ENCODE measurements around the gene RUVBL2. TPM values are rescaled to one million over a fixed set of nuclear protein-coding genes. Genes with fewer than 3 reads are reported as not detected.

The RUVBL2 gene
- total RNA-seq, 2 donors from 2014 or later = 47.9 to 56.7 TPM

DNA sequence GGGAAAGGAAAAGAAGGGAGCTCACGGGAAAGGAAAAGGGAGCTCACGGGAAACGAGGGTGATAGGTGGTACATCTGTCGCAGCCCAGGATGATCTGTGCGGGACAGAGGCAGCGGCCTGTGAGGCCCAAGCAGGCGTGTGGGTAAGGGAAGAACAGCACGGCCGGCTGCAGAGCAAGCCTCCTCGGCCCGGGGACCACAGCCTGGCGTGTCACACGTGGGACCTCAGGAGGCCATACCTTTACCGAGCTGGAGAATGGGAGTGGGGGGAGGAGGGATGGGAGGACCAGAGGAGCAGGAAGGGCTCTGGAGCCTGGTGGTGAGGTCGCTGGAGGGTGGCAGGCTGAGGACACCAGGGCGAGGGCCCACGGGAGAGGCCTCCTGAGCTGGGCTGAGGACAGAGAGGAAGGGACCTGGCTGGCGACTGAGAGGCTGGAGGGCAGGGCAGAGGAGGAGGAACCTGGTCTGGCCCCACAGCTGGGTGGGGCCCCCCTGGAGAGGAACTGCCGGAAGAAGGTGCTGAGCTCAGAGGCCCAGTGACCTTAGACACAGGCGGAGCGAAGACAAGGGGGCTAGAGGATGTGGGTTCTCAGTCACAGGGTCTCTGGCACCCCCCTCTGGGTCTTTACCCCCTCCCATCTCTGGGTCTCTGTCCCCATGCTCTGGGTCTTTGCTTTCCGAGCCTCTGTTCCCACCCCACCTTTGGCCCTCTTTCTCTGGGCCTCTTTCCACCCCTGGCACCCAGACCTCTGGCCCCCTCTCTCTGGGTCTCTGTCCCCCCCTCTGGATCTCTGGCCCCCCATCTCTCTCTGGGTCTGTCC lies 31.4 kb upstream of the RUVBL2 start:
- intact Hi-C loops (cut with DNase I, micrococcal nuclease) = loop anchor here in 1 of 2 donors (10.0 kb wide), 1 partner anchor 87 kb away; the partner anchor contains the start of gene PPP1R15A
- peak; percentile 65 for ATAC-seq
- DNase-seq = peak; percentile 87 to 93

DNA sequence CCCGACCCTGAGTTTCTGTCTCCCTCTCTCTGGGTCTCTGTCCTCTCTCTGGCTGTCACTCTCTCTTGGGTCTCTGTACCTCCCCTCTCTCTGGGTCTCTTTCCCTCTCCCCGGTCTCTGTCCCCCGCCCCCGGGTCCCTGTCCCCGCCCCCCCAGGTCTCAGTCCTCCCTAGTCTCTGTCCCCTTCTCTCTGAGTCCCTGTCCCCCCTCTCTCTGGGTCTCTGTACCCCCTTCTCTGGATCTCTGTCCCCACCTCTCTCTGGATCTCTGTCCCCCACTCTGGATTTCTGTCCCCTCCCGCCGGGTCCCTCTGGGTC lies 30.9 kb upstream of the RUVBL2 start:
- no peak for ATAC-seq
- DNase-seq = no peak
- intact Hi-C loops (cut with DNase I, micrococcal nuclease) = loop anchor here in 1 of 2 donors (10.0 kb wide), 1 partner anchor 88 kb away; the partner anchor contains the start of gene PPP1R15A

DNA sequence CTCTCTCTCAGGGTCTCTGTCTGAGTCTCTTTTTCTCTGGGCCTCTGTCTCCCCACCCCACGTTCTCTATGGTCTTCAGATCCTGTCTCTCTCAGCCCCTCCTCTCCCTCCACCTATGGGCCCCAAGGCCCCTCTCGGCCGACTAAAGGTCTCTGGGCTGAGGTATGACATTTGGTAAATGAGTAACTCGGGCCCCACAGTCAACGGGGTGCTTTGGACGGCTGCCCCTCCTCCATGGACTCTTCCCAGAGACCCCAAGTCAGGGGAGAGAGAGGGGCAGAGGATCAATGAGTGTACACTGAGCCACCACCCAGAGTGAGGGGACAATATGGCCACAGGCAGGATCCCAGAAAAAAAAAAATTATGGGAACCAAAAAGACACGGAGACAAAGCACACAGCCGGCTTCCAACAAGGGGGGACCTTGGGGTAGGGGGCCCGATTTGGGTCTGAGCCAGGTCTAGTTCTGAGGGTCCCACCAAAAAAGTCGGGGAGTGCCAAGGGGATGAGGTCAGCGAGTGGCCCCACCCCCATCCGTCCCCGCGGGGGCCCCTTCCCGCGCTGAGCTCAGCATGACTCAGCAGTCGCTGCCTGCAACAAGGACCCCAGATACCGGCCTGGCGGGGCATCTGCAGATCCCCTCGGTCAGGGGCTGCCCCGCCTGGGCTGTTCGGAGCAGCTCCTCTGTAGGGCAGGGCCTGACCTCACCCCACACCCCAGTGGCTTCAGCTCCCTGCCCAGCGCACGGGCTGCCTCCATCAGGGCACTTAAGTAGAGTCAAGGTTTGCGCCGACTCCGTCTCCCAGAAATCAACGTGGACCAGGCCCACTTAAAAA lies 30.1 kb upstream of the RUVBL2 start:
- DNase-seq (peak; percentile 85 to 86), ATAC-seq (peak; percentile 28)
- intact Hi-C loops (cut with DNase I, micrococcal nuclease) = loop anchor here in 1 of 2 donors (10.0 kb wide), 1 partner anchor 89 kb away; the partner anchor contains the start of gene PPP1R15A

DNA sequence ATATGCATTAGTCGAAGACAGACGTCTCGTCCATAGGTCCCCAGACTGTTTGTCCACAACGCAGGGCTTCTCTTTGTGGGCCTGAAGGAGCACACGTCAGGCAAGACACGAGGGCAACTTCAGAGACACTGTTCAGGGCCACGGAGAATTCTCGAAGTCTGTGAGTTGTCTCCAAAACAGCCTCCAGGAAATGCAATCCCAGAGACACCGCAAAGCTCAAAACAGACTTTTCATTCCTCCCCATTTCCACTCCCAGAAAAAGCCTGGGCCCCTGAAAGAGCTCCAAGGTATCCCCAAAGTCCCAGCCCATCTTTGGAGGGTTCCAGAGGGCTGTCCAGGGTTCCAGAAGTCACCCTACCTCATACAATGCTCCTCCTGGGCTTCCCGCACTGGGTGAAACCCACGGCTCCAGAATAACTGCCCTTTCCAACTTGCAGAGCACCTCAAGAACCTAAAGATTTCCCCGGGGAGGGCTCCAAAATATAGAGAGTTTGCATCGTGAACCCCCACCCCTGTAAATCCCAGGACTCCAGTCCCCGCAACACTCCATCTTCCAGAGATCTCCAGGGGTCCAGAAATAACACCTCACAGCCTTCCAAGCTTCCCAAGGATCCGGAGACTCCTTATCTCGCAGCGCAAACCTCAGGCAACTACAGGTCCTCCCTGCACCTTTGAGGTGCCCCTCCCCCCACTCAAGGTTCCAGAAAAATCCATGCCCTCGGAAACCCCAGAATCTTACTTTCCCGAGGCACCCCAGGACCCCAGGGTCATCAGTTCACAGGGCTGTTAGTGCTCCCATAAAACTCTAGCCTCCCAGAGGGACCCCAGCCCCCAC lies 29.3 kb upstream of the RUVBL2 start:
- ATAC-seq = no peak
- intact Hi-C loops (cut with DNase I, micrococcal nuclease) = loop anchor here in 1 of 2 donors (10.0 kb wide), 1 partner anchor 90 kb away; the partner anchor contains the start of gene PPP1R15A
- DNase-seq = no peak

DNA sequence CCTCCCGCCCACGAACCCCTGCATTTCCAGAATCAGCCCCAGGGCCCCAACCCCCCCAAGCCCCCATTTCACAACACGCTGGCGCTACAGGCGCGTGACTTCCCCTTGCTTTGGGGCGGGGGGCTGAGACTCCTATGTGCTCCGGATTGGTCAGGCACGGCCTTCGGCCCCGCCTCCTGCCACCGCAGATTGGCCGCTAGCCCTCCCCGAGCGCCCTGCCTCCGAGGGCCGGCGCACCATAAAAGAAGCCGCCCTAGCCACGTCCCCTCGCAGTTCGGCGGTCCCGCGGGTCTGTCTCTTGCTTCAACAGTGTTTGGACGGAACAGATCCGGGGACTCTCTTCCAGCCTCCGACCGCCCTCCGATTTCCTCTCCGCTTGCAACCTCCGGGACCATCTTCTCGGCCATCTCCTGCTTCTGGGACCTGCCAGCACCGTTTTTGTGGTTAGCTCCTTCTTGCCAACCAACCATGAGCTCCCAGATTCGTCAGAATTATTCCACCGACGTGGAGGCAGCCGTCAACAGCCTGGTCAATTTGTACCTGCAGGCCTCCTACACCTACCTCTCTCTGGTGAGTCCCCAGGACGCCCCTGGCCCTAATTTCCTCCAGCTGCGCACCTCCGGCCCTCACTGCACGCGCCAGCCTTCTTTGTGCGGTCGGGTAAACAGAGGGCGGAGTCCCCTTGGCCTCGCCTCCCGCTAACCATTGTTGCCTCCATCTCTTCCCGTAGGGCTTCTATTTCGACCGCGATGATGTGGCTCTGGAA lies 28.5 kb upstream of the RUVBL2 start, which contains the start of gene FTL:
Gene FTL (plus strand): TSS at position 270 of the 766 bp plus-strand sequence. CDS start 199 bp downstream, at position 469.
- intact Hi-C loops (cut with DNase I, micrococcal nuclease) = loop anchor here in 1 of 2 donors (10.0 kb wide), 1 partner anchor 90 kb away; the partner anchor contains the start of gene PPP1R15A
- ATAC-seq (peak; percentile 66), DNase-seq (peak; percentile 98)

DNA sequence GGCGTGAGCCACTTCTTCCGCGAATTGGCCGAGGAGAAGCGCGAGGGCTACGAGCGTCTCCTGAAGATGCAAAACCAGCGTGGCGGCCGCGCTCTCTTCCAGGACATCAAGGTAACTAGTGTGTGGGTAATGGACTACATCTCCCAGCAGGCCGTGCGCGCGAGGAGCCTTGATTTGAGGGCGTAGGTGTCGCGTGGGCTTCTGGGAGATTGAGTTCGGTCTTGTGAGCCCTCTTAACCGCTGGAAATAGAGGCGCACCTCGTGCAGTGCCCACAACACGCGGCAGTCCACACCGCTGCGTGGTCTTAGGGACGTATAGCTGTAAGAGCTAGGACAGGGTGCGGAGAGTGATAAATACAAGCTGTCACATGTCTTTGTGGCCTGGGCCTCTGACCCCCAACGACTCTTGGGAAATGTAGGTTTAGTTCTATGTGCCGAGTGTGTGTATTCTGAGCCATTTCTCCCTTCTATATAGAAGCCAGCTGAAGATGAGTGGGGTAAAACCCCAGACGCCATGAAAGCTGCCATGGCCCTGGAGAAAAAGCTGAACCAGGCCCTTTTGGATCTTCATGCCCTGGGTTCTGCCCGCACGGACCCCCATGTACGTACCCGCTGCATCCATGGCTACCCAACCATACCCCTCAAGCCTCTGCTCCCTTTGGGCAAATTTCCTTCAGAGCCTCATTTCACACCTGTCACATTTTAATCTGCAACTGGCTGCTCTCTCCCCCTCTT lies 27.7 kb upstream of the RUVBL2 start:
- DNase-seq = peak; percentile 90 to 93
- intact Hi-C loops (cut with DNase I, micrococcal nuclease) = loop anchor here in 1 of 2 donors (10.0 kb wide), 1 partner anchor 91 kb away; the partner anchor contains the start of gene PPP1R15A
- ATAC-seq = peak; percentile 41

DNA sequence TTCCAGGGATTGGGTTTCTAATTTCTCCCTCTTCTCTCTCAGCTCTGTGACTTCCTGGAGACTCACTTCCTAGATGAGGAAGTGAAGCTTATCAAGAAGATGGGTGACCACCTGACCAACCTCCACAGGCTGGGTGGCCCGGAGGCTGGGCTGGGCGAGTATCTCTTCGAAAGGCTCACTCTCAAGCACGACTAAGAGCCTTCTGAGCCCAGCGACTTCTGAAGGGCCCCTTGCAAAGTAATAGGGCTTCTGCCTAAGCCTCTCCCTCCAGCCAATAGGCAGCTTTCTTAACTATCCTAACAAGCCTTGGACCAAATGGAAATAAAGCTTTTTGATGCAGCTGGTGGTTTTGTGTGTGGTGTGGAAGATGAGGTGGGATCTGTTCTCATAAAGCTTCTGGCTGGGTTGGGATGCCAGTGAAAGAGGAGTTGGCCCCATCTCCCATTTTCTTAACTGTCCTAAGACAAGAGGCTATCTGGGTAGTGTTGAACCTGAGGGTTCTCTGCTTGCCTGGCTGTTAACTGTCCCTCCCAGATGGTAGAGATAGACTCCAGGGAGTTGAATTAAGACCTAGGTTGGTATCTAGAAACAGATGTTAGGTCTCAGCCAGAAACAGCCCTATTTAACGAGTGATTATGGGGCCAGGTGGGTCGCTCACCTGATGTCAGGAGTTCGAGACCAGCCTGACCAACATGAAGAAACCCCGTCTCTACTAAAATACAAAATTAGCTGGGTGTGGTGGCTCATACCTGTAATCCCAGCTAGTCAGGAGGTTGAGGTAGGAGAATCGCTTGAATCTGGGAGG lies 26.9 kb upstream of the RUVBL2 start:
- DNase-seq = peak in 1 of 2 donors; percentile 28
- no peak for ATAC-seq
- intact Hi-C loops (cut with DNase I, micrococcal nuclease) = loop anchor here in 1 of 2 donors (10.0 kb wide), 1 partner anchor 92 kb away; the partner anchor contains the start of gene PPP1R15A

DNA sequence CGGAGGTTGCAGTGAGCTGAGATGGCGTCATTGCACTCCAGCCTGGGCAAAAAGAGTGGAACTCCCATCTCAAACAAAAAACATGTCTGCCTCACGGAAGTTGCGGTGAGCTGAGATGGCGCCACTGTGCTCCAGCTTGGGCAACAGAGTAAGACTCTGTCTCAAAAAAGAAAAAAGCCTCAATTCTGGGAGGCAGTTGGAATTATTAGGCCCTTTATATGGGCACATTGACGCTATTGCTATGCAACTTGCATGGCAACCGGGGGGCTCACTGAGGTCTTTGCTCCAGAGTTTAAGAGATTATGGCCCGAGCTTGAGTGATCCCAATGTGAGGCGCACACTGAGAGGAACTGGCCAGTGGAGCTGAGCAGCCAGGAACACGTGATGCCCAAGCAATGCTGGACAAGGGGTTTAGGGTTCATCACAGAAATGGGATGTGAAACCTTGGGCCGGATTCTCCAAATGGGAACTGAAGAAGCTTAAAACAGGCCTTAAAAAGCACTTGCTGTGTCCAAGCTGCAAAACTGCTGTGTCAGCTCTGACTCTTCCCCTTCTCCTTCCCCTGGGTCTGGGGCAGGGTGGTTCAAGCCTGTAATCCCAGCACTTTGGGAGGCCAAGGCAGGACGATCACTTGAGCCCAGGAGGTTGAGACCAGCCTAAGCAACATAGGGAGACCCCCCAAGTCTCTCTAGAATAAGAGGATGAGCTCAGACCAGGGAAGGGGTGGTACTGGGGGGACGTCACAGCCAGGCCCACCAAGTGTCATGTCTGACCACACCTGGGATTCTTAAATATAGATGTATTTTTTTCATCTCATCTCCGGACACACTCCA lies 26.1 kb upstream of the RUVBL2 start:
- intact Hi-C loops (cut with DNase I, micrococcal nuclease) = loop anchor here in 1 of 2 donors (10.0 kb wide), 1 partner anchor 93 kb away; the partner anchor contains the start of gene PPP1R15A
- DNase-seq (peak in 1 of 2 donors; percentile 69), ATAC-seq (no peak)

DNA sequence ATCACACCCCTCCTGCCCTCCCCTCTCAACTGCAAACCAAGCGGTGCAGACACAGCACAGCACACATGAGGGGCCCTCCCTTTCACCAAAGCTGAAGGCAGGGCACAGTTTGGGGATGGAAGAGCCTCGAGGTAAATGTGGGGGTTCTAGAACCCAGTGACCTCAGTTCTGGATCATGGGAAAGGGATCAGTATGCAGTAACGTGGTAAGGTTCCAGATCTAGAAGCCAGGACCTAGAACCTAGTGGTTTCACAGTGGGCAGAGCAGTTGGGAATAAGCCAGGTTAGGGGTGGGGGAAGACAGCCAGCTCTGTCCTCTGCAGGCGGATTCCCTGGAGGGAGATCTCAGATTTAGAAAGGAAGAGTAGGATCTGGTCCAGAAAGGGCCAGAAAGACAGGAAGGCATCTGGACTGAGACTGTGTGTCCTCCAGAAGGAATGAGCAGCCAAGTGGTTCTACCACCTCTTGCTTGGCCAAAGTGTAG lies 25.5 kb upstream of the RUVBL2 start:
- no peak for DNase-seq
- ATAC-seq = no peak
- intact Hi-C loops (cut with DNase I, micrococcal nuclease) = loop anchor here in 1 of 2 donors (10.0 kb wide), 1 partner anchor 93 kb away; the partner anchor contains the start of gene PPP1R15A

DNA sequence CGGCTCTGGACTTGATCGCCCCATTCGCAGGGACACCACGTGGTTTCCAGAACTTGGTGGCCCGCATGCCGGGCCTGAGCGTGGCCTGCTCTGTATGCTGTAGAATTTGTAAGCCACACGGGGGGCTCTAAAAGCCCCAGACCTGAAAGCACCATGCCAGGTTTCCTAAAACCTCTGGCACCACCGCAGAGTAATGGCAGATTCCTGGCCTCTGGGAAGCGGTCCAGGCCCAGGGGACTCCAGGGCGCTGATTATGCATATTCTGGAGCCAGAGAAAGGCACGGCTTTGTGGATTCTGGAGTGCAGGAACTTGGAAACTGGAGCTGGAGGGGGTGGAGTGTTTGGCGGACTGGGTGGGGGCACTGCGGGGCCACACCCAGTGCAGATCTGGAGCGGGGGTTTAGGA lies 24.9 kb upstream of the RUVBL2 start:
- DNase-seq (no peak), ATAC-seq (no peak)
- intact Hi-C loops (cut with DNase I, micrococcal nuclease) = loop anchor here in 1 of 2 donors (10.0 kb wide), 1 partner anchor 94 kb away; the partner anchor contains the start of gene PPP1R15A

DNA sequence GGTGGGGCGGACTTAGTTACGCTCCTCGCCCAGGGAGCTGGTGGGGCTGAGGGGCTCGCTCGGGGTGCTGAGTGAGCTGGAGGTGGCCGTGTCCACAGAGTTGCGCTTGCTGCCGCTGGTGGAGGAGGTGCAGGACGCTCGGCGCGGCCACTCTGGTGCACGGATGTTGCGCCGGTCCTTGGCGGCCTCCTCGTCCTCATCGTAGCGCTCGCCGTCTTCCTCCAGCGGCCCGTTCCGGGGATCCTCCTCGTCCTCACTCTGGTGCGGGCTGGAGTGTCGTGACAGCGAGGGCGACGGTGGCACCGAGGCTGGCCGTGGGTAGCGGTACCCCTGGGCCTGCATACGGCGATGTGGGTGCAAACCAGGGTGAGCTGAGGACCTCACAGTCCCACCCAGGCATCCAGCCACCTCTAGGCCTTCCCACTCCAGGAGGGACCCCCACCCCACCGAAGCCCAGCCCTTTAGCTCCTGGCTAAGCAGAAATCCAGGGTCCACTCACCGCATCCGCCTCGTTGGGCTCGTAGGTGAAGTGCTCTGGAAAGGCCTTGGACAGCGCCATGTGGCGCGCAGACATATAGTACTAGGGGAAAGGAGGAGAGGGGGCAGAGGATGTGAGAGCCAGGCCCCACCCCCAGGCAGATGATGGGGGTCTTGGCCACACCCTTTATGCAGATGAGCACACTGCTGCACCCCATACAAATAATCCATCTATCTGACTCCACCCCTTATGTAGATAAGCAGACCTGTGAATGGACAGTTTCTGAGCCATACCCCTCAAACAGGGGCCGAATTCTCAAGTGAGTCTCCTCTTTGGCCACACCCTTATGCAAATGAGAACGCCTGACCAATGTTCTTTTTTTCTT lies 24.2 kb upstream of the RUVBL2 start:
- intact Hi-C loops (cut with DNase I, micrococcal nuclease) = loop anchor here in 1 of 2 donors (5.0 to 10.0 kb wide), 2 partner anchors 95 to 177 kb away; partner anchors contain the start of gene PPP1R15A
- no peak for ATAC-seq

DNA sequence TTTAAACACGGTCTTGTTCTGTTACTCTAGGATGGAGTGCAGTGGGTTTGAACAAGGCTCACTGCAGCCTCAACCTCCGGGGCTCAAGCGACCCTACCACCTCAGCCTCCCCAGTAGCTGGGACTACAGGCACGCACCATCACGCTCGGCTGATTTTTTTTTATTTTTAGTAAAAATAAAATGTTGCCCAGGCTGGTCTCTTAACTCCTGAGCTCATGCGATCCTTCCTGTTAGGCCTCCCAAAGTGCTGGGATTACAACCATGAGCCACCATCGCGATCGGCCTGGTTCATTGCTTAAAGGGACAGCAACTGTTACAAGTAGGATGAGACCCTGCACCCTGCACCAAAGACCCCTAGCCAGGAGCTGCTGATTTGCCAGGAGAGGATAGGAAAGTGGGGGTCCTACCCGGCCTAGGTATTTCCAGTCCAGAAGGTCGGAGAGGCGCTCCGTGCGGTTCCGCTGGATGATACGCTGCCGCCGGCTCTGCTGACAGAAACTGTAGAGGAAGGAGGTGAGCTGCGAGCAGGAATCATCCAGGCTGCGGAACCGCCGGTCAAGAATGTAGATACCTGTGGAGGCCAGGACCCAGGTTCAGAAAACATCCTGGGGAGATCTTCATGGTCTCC lies 23.4 kb upstream of the RUVBL2 start:
- intact Hi-C loops (cut with DNase I, micrococcal nuclease) = loop anchor here in 1 of 2 donors (5.0 kb wide), 1 partner anchor 178 kb away; no protein-coding TSS in a partner anchor
- no peak for DNase-seq
- ATAC-seq = no peak

More for the DNA sequence above, 24.2 kb upstream of the RUVBL2 start:
- DNase-seq = no peak

DNA sequence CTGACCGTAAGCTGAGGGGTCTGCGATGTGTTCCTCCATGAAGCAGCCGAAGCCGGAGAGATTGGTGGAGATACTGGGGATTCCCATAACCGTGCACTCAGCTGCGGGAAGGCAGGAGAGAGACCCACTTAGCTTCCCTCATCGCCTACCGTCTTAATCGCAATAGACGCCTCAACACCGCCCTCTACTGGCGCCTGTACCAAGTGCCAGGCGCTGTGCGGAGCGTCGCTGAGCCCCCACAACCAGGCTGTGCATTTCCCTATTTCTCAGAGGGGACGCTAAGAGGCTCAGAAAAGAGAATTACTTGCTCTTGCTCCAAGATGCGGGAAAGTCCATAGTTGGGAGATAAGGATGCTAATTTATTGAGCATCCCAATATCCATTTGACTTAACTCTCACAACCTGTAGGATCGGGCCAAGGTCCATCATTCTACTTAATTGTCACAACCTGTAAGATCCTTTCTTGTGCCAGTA lies 22.7 kb upstream of the RUVBL2 start:
- intact Hi-C loops (cut with DNase I, micrococcal nuclease) = loop anchor here in 1 of 2 donors (5.0 kb wide), 1 partner anchor 179 kb away; no protein-coding TSS in a partner anchor
- peak; percentile 61 to 93 for DNase-seq
- peak; percentile 61 for ATAC-seq
